ENCODE results near the gene CAMK2A. TPM values are rescaled to one million over a fixed set of nuclear protein-coding genes. Genes with fewer than 3 reads are reported as not detected.
A peak's percentile ranks its signal among the peaks of the same experiment; 100 is the strongest.

Gene CAMK2A
- total and polyA plus RNA-seq, 2 experiments from 2014 or later: 11.8 to 47.7 TPM

DNA sequence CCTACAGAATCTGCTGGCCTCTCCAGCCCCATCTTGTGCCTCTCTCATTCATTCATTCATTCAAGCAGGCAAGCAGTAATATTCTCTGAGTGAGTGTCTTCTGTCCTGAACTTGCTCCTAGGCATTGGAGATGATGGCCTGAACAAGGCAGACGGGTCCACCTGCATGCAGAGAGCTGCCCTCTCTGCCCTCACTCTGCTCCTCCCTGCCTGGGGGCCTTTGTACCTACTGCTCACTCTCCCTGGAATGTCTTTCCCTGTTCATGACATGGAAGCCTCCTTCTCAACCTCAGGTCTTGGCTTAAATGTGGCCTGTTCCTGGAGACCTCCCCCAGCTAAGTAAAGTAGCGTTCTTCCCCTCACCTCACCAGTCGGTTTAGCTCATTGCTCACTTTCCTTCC lies 116.4 kb downstream of the CAMK2A start:
- Histone ChIP-seq H3K36me3 (no peaks in the 10 kb centered on the region), H3K4me1 (ENCODE audit: low read depth) (no peaks in the 10 kb centered on the region), H3K4me3 (no peak overlapping the region), H3K27me3 (peaks cover 29% of the 10 kb centered on the region), H3K9me3 (ENCODE audit: low read depth) (no peaks in the 10 kb centered on the region), H3K27ac (no peak overlapping the region)
- TF ChIP-seq, protein P1, sequence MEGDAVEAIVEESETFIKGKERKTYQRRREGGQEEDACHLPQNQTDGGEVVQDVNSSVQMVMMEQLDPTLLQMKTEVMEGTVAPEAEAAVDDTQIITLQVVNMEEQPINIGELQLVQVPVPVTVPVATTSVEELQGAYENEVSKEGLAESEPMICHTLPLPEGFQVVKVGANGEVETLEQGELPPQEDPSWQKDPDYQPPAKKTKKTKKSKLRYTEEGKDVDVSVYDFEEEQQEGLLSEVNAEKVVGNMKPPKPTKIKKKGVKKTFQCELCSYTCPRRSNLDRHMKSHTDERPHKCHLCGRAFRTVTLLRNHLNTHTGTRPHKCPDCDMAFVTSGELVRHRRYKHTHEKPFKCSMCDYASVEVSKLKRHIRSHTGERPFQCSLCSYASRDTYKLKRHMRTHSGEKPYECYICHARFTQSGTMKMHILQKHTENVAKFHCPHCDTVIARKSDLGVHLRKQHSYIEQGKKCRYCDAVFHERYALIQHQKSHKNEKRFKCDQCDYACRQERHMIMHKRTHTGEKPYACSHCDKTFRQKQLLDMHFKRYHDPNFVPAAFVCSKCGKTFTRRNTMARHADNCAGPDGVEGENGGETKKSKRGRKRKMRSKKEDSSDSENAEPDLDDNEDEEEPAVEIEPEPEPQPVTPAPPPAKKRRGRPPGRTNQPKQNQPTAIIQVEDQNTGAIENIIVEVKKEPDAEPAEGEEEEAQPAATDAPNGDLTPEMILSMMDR (IDR thresholded peaks at IDR 0.05; ENCODE audit: low read depth, low read length): no peak
- DNase-seq (ENCODE audit: low read depth in 1 of 2, low spot score in 1 of 2): no peak

GRCh38 chr5:150172556-150172955 lies 117.0 kb downstream of the CAMK2A start:
- H3K4me3 ChIP-seq: no peak overlapping the region
- H3K27me3 ChIP-seq: peaks cover 35% of the 10 kb centered on the region
- DNase-seq (ENCODE audit: low read depth in 1 of 2, low spot score in 1 of 2): no peak
- TF ChIP-seq, protein P1 (IDR thresholded peaks at IDR 0.05; ENCODE audit: low read depth, low read length): no peak
- no peak overlapping the region for H3K27ac ChIP-seq
- no peaks in the 10 kb centered on the region for H3K36me3 ChIP-seq
- no peaks in the 10 kb centered on the region for H3K4me1 ChIP-seq (ENCODE audit: low read depth)
- no peaks in the 10 kb centered on the region for H3K9me3 ChIP-seq (ENCODE audit: low read depth)

- no peaks in the 10 kb centered on the region for H3K4me1 ChIP-seq (ENCODE audit: low read depth)
- DNase-seq (ENCODE audit: low read depth in 1 of 2, low spot score in 1 of 2): peak in 1 of 2 donors; percentile 74
- H3K9me3 ChIP-seq (ENCODE audit: low read depth): no peaks in the 10 kb centered on the region
- no peak overlapping the region for H3K27ac ChIP-seq
- TF ChIP-seq, protein P1 (IDR thresholded peaks at IDR 0.05; ENCODE audit: low read depth, low read length): no peak
- no peak overlapping the region for H3K4me3 ChIP-seq
- H3K36me3 ChIP-seq: no peaks in the 10 kb centered on the region
- peaks cover 39% of the 10 kb centered on the region for H3K27me3 ChIP-seq
Observed at GRCh38 chr5:150172145-150172544, 117.4 kb downstream of the CAMK2A start.

Other genes with a start within 250 kb of the CAMK2A start
- gene CSF1R, start 203.2 kb downstream of the CAMK2A start, total RNA-seq: 0.04 TPM in 1 of 2 replicates, not detected in the other
- 0.48 and 0.50 TPM in 2 replicates for gene CSF1R, start 203.2 kb downstream of the CAMK2A start, polyA plus RNA-seq
- 4.2 and 5.4 TPM in 2 replicates for gene PDGFRB, start 133.9 kb downstream of the CAMK2A start, total RNA-seq
- 5.3 and 6.1 TPM in 2 replicates for gene PDGFRB, start 133.9 kb downstream of the CAMK2A start, polyA plus RNA-seq
- not detected in 2 replicates for gene CDX1, start 123.0 kb downstream of the CAMK2A start, total RNA-seq
- gene CDX1, start 123.0 kb downstream of the CAMK2A start, polyA plus RNA-seq: 0.62 TPM in 1 of 2 replicates, not detected in the other
- not detected in 2 replicates for gene SLC6A7, start 99.7 kb downstream of the CAMK2A start, total RNA-seq
- gene SLC6A7, start 99.7 kb downstream of the CAMK2A start, polyA plus RNA-seq: not detected in 2 replicates
- gene ARSI, start 13.1 kb upstream of the CAMK2A start, total RNA-seq: 3.3 and 6.4 TPM in 2 replicates
- gene ARSI, start 13.1 kb upstream of the CAMK2A start, polyA plus RNA-seq: 2.0 and 2.1 TPM in 2 replicates
- gene TCOF1, start 67.9 kb upstream of the CAMK2A start, total RNA-seq: 29.5 and 46.0 TPM in 2 replicates
- gene TCOF1, start 67.9 kb upstream of the CAMK2A start, polyA plus RNA-seq: 31.4 and 37.7 TPM in 2 replicates
- gene CD74, start 123.1 kb upstream of the CAMK2A start, total RNA-seq: 11.7 and 12.6 TPM in 2 replicates
- 16.3 and 23.7 TPM in 2 replicates for gene CD74, start 123.1 kb upstream of the CAMK2A start, polyA plus RNA-seq
- gene RPS14, start 160.0 kb upstream of the CAMK2A start, total RNA-seq: 2,228 and 2,781 TPM in 2 replicates
- gene RPS14, start 160.0 kb upstream of the CAMK2A start, polyA plus RNA-seq: 1,307 and 1,584 TPM in 2 replicates
- 79.8 and 97.6 TPM in 2 replicates for gene NDST1, start 218.4 kb upstream of the CAMK2A start, total RNA-seq
- gene NDST1, start 218.4 kb upstream of the CAMK2A start, polyA plus RNA-seq: 26.6 and 34.9 TPM in 2 replicates

Measured in cardiac muscle cell (in vitro differentiated cells and primary cell).